Esophagus muscularis mucosa (tissue), 3 donors: ENCODE results near the gene PCBP3.

Experiments
- POLR2A ChIP-seq: fragments of 450-650 bp; IDR thresholded peaks from one replicate; pipeline ENCODE4 v1.6.1; 2017; ENCODE audit warnings: antibody characterized with exemption, moderate library complexity, mild to moderate bottlenecking, low read depth
- TF ChIP-seq, protein P1 (sequence below), 3 experiments: fragments of 200-600 bp in 2 of 3; fragments of 450-650 bp in 1 of 3; sonication (generic) in 2 of 3; IDR thresholded peaks; one replicate each; pipeline ENCODE4 v1.5.1; 2017 to 2019; ENCODE audit warnings: antibody characterized with exemption in 3 of 3, mild to moderate bottlenecking in 2 of 3, moderate library complexity in 1 of 3

DNA sequence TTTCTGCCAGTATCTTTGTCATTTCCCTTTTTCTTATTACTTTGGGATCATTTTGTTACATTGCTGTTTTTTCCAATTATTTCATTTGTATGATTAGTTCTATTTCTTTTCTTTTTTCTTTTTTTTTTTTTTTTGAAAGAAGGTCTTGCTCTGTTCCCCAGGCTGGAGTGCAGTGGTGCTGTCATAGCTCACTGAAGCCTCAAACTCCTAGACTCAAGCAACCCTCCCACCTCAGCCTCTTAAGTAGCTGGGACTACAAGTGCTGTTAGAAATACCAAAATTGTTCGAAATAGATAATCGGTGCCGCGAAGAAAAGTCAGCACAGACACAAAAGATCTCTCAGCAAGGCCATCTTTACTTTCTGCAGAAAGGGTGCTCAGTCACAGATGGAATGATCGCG is 311.4 kb downstream of the PCBP3 start:
- TF ChIP-seq, protein P1, sequence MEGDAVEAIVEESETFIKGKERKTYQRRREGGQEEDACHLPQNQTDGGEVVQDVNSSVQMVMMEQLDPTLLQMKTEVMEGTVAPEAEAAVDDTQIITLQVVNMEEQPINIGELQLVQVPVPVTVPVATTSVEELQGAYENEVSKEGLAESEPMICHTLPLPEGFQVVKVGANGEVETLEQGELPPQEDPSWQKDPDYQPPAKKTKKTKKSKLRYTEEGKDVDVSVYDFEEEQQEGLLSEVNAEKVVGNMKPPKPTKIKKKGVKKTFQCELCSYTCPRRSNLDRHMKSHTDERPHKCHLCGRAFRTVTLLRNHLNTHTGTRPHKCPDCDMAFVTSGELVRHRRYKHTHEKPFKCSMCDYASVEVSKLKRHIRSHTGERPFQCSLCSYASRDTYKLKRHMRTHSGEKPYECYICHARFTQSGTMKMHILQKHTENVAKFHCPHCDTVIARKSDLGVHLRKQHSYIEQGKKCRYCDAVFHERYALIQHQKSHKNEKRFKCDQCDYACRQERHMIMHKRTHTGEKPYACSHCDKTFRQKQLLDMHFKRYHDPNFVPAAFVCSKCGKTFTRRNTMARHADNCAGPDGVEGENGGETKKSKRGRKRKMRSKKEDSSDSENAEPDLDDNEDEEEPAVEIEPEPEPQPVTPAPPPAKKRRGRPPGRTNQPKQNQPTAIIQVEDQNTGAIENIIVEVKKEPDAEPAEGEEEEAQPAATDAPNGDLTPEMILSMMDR (IDR thresholded peaks at IDR 0.05): no peak
- no peak for TF ChIP-seq POLR2A
